SU-DHL-6 (cell line): Measurements from ENCODE around the gene NTF3.

Experiments
- H2AFZ ChIP-seq: fragments of 200-600 bp; sonication (generic); 2 replicates; pipeline ENCODE4 v1.6.1; 2014; ENCODE audit warnings: low read depth, mild to moderate bottlenecking, moderate library complexity, mixed read lengths, antibody characterized with exemption, low read length; ENCODE audit not compliant: severe bottlenecking
- H3F3A ChIP-seq: fragments of 200-600 bp; shearing (Covaris generic); 2 replicates; pipeline ENCODE4 v1.6.0; 2016; ENCODE audit warnings: antibody characterized with exemption, mild to moderate bottlenecking; ENCODE audit not compliant: insufficient read depth
- H3K27ac ChIP-seq: fragments of 200-600 bp; sonication (generic); 2 replicates; pipeline ENCODE4 v1.5.1; 2016; ENCODE audit warnings: low read depth, mild to moderate bottlenecking, low read length, moderate library complexity, mixed read lengths
- H3K27me3 ChIP-seq: fragments of 200-600 bp; sonication (generic), shearing (Covaris generic); 2 replicates; pipeline ENCODE4 v1.6.0; 2014; ENCODE audit warnings: mild to moderate bottlenecking, low read length
- H3K36me3 ChIP-seq: fragments of 200-600 bp; sonication (generic); 2 replicates; pipeline ENCODE4 v1.6.1; 2014; ENCODE audit warnings: mild to moderate bottlenecking, low read length, mixed read lengths
- H3K4me2 ChIP-seq: fragments of 300-600, 200-600 bp; shearing (Covaris generic), sonication (generic); 2 replicates; pipeline ENCODE4 v1.6.0; 2014; ENCODE audit warnings: low read length, low read depth, mild to moderate bottlenecking; ENCODE audit not compliant: poor library complexity, severe bottlenecking
- H3K4me3 ChIP-seq: fragments of 200-600 bp; sonication (generic); 2 replicates; pipeline ENCODE4 v1.5.1; 2014; ENCODE audit warnings: antibody characterized with exemption, low read length, mild to moderate bottlenecking, mixed read lengths; ENCODE audit not compliant: insufficient read depth, poor library complexity, severe bottlenecking
- H3K79me2 ChIP-seq: fragments of 200-600 bp; sonication (generic); 2 replicates; pipeline ENCODE4 v1.6.1; 2014; ENCODE audit warnings: mild to moderate bottlenecking, low read length, moderate library complexity; ENCODE audit not compliant: insufficient read depth
- H3K9ac ChIP-seq: fragments of 200-600 bp; sonication (generic); 2 replicates; pipeline ENCODE4 v1.7.0; 2014; ENCODE audit warnings: mild to moderate bottlenecking, low read length
- H3K9me2 ChIP-seq: fragments of 200-600 bp; sonication (generic); replicated peaks from 2 replicates; pipeline ENCODE4 v1.6.1; 2014; ENCODE audit warnings: low read length; ENCODE audit not compliant: insufficient read depth
- H3K9me3 ChIP-seq: fragments of 200-600 bp; sonication (generic); 2 replicates; pipeline ENCODE4 v1.6.1; 2014; ENCODE audit warnings: low read length, mixed read lengths; ENCODE audit not compliant: insufficient read depth
- H4K20me1 ChIP-seq: fragments of 200-600 bp; sonication (generic); 2 replicates; pipeline ENCODE4 v1.6.1; 2014; ENCODE audit warnings: low read depth, mild to moderate bottlenecking, antibody characterized with exemption, low read length, moderate library complexity, mixed read lengths
- EZH2phosphoT487 ChIP-seq: fragments of 200-600 bp; sonication (generic), shearing (Covaris generic); conservative IDR thresholded peaks from 2 replicates; pipeline ENCODE4 v1.6.1; 2018; ENCODE audit warnings: mild to moderate bottlenecking, antibody characterized with exemption, low read length, moderate library complexity, mixed read lengths
- TF ChIP-seq, protein P1 (sequence below): fragments of 200-600 bp; sonication (generic); IDR thresholded peaks from one replicate; pipeline ENCODE4 v1.5.1; 2017; ENCODE audit warnings: antibody characterized with exemption, mild to moderate bottlenecking, low read length, moderate library complexity; ENCODE audit not compliant: insufficient read depth, poor library complexity, severe bottlenecking

Gene NTF3

DNA sequence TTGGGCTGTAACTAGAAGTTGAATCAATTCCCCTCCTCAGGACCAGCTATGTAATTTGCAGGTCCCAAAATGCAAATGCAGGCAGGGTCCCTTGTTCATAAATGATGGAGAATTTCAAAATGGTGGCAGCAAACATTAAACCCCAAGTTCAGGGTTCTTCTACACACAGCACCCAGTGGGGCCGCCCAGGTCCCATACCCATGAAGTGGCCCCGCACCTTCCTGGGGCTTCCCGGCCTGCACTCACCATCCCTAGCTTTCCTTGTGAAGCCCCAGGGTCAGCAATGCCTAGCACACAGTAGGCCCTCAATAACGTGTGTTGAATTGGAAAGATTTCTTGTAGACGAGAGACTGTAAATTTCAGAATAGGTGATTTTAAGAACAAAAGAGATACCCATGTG lies 76.0 kb downstream of the NTF3 start:
- no peak overlapping the region for H3K27ac ChIP-seq
- H3K27me3 ChIP-seq = no peaks in the 10 kb centered on the region
- H3F3A ChIP-seq = no peaks in the 10 kb centered on the region
- no peaks in the 10 kb centered on the region for H3K9me3 ChIP-seq
- no peak overlapping the region for H3K4me2 ChIP-seq
- H3K4me3 ChIP-seq = no peak overlapping the region
- TF ChIP-seq EZH2phosphoT487 = no peak
- TF ChIP-seq, protein P1, sequence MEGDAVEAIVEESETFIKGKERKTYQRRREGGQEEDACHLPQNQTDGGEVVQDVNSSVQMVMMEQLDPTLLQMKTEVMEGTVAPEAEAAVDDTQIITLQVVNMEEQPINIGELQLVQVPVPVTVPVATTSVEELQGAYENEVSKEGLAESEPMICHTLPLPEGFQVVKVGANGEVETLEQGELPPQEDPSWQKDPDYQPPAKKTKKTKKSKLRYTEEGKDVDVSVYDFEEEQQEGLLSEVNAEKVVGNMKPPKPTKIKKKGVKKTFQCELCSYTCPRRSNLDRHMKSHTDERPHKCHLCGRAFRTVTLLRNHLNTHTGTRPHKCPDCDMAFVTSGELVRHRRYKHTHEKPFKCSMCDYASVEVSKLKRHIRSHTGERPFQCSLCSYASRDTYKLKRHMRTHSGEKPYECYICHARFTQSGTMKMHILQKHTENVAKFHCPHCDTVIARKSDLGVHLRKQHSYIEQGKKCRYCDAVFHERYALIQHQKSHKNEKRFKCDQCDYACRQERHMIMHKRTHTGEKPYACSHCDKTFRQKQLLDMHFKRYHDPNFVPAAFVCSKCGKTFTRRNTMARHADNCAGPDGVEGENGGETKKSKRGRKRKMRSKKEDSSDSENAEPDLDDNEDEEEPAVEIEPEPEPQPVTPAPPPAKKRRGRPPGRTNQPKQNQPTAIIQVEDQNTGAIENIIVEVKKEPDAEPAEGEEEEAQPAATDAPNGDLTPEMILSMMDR = no peak
- no peaks in the 10 kb centered on the region for H4K20me1 ChIP-seq
- H3K36me3 ChIP-seq = no peaks in the 10 kb centered on the region
- no peaks in the 10 kb centered on the region for H3K79me2 ChIP-seq
- no peak overlapping the region for H3K9ac ChIP-seq
- no peaks in the 10 kb centered on the region for H3K9me2 ChIP-seq
- no peak overlapping the region for H2AFZ ChIP-seq

DNA sequence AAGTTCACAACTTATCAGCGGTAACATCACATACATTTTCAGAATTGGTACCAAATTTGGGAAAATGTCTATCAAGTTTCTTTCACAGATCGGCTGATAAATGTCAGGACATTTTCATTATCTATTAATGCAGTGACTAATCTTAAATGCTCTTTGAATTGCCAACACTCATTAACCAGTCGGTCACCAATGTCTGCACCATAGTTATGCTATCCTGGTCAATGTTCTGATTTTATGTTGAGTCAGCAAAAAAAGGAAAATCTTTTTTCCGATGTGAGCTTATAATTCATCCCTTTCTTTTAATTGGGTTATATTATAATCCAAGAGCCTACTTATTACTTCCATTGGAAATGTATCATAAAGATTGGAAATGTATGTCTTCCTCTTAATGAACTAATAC lies 77.2 kb downstream of the NTF3 start:
- no peak overlapping the region for H2AFZ ChIP-seq
- H3K9me3 ChIP-seq = no peaks in the 10 kb centered on the region
- no peaks in the 10 kb centered on the region for H3K9me2 ChIP-seq
- H3K27ac ChIP-seq = no peak overlapping the region
- H3K4me2 ChIP-seq = no peak overlapping the region
- H4K20me1 ChIP-seq = no peaks in the 10 kb centered on the region
- H3K4me3 ChIP-seq = no peak overlapping the region
- H3K36me3 ChIP-seq = no peaks in the 10 kb centered on the region
- no peaks in the 10 kb centered on the region for H3K79me2 ChIP-seq
- H3K9ac ChIP-seq = no peak overlapping the region
- TF ChIP-seq, protein P1 = no peak
- no peak for TF ChIP-seq EZH2phosphoT487
- no peaks in the 10 kb centered on the region for H3K27me3 ChIP-seq
- H3F3A ChIP-seq = no peaks in the 10 kb centered on the region

GRCh38 chr12:5509557-5509956 lies 77.6 kb downstream of the NTF3 start:
- Histone ChIP-seq H3K4me2 (no peak overlapping the region), H3K79me2 (no peaks in the 10 kb centered on the region), H3K36me3 (no peaks in the 10 kb centered on the region), H3K9me2 (no peaks in the 10 kb centered on the region), H3K27ac (no peak overlapping the region), H3K4me3 (no peak overlapping the region), H3K9me3 (no peaks in the 10 kb centered on the region), H4K20me1 (no peaks in the 10 kb centered on the region), H2AFZ (no peak overlapping the region), H3F3A (no peaks in the 10 kb centered on the region), H3K9ac (no peak overlapping the region), H3K27me3 (no peaks in the 10 kb centered on the region)
- TF ChIP-seq, protein P1 = no peak
- TF ChIP-seq EZH2phosphoT487 = no peak
